HepG2 (cell line): ENCODE data around the gene MFNG. TPM values are rescaled to one million over a fixed set of nuclear protein-coding genes. Genes with fewer than 3 reads are reported as not detected.

Experiments used
- ATF3 ChIP-seq: sonication (generic); formaldehyde crosslinking; IDR thresholded peaks from 2 replicates; pipeline ENCODE4 v1.4.0; 2020; ENCODE audit warnings: missing genetic modification reagents
- ATF7 ChIP-seq, 2 experiments: fragments of 450-650 bp in 1 of 2; sonication (generic) in 1 of 2; formaldehyde crosslinking in 1 of 2; IDR thresholded peaks; 2 replicates each; pipeline versions ENCODE4 v1.4.0 to v1.6.1; 2016 to 2020; ENCODE audit warnings: antibody characterized with exemption in 1 of 2, mild to moderate bottlenecking in 1 of 2, missing genetic modification reagents in 1 of 2
- GZF1 ChIP-seq: sonication (generic); formaldehyde crosslinking; IDR thresholded peaks from 2 replicates; pipeline ENCODE4 v1.5.1; 2020; ENCODE audit warnings: mild to moderate bottlenecking, missing genetic modification reagents
- HMG20B ChIP-seq: conservative IDR thresholded peaks from 2 replicates; pipeline ENCODE4 v1.6.1; 2016; ENCODE audit warnings: missing genetic modification reagents, missing compliant biosample characterization
- HOXD1 ChIP-seq: sonication (generic); formaldehyde crosslinking; IDR thresholded peaks from 2 replicates; pipeline ENCODE4 v1.5.0; 2020; ENCODE audit warnings: missing genetic modification reagents
- JARID2 ChIP-seq: sonication (generic); formaldehyde crosslinking; IDR thresholded peaks from 2 replicates; pipeline ENCODE4 v1.8.1; 2023; ENCODE audit warnings: missing genetic modification reagents, inconsistent platforms; ENCODE audit not compliant: insufficient replicate concordance
- JUNB ChIP-seq: sonication (generic); formaldehyde crosslinking; IDR thresholded peaks from 2 replicates; pipeline ENCODE4 v1.8.0; 2022; ENCODE audit warnings: missing genetic modification reagents, mild to moderate bottlenecking, borderline replicate concordance
- KDM3A ChIP-seq: IDR thresholded peaks from 2 replicates; pipeline ENCODE4 v1.6.1; 2018; ENCODE audit warnings: low read depth, missing compliant biosample characterization
- MLLT10 ChIP-seq: sonication (generic); formaldehyde crosslinking; IDR thresholded peaks from 2 replicates; pipeline ENCODE4 v1.4.0; 2020; ENCODE audit warnings: missing genetic modification reagents
- MZF1 ChIP-seq: sonication (generic); formaldehyde crosslinking; IDR thresholded peaks from 2 replicates; pipeline ENCODE4 v1.8.1; 2023; ENCODE audit warnings: mild to moderate bottlenecking, missing genetic modification reagents, borderline replicate concordance
- NFAT5 ChIP-seq: sonication (generic); formaldehyde crosslinking; IDR thresholded peaks from 2 replicates; pipeline ENCODE4 v1.4.0; 2020; ENCODE audit warnings: missing genetic modification reagents
- NFATC3 ChIP-seq: sonication (generic); formaldehyde crosslinking; IDR thresholded peaks from 2 replicates; pipeline ENCODE4 v1.5.1; 2020; ENCODE audit warnings: mild to moderate bottlenecking, missing genetic modification reagents
- PRDM4 ChIP-seq: sonication (generic); formaldehyde crosslinking; IDR thresholded peaks from 2 replicates; pipeline ENCODE4 v1.9.0; 2021; ENCODE audit warnings: missing genetic modification reagents, borderline replicate concordance
- RAD51 ChIP-seq: fragments of 450-650 bp; IDR thresholded peaks from 2 replicates; pipeline ENCODE4 v1.6.1; 2016; ENCODE audit warnings: borderline replicate concordance
- RCOR2 ChIP-seq: IDR thresholded peaks from 2 replicates; pipeline ENCODE4 v1.6.1; 2016; ENCODE audit warnings: missing biosample characterization, missing genetic modification reagents
- STAT6 ChIP-seq: sonication (generic); formaldehyde crosslinking; IDR thresholded peaks from 2 replicates; pipeline ENCODE4 v1.4.0; 2020; ENCODE audit warnings: missing genetic modification reagents, mild to moderate bottlenecking, borderline replicate concordance
- TEAD2 ChIP-seq: sonication (generic); formaldehyde crosslinking; IDR thresholded peaks from 2 replicates; pipeline ENCODE4 v1.9.0; 2021; ENCODE audit warnings: missing genetic modification reagents
- ZBTB1 ChIP-seq: sonication (generic); formaldehyde crosslinking; IDR thresholded peaks from 2 replicates; pipeline ENCODE4 v1.4.0; 2020; ENCODE audit warnings: missing genetic modification reagents, borderline replicate concordance
- ZNF256 ChIP-seq: sonication (generic); formaldehyde crosslinking; conservative IDR thresholded peaks from 2 replicates; pipeline ENCODE4 v1.4.0; 2020; ENCODE audit warnings: missing genetic modification reagents
- polyA plus RNA-seq, 8 experiments: library from polyadenylated mRNA; depleted of rRNA in 3 of 8; stranded (reverse) in 7 of 8; unstranded in 1 of 8; fragments of >200 nt; fragmentation: Illumina TruSeq in 4 of 8; extraction: Trizol in 4 of 8; gene quantifications; 2 replicates each; pipeline versions ENCODE4 v1.2.1 to v1.2.3, GENCODE V29; 2011 to 2016; ENCODE audit warnings: low read depth in 4 of 8, missing spikeins in 1 of 8, mixed read lengths in 1 of 8; ENCODE audit not compliant: insufficient read depth in 1 of 8
- total RNA-seq, 5 experiments: library from RNA; depleted of rRNA; stranded (reverse); fragments of >200 nt; fragmentation: Illumina TruSeq; extraction: Trizol; gene quantifications; 2 replicates each; pipeline ENCODE4 v1.2.3, GENCODE V29; 2016; ENCODE audit warnings: low read depth in 1 of 5

MFNG gene
- total and polyA plus RNA-seq, 2 of the 13 experiments (the other 11 are each of a cell fraction or from before 2014, with no cell fraction given), result 1.0 to 11.7 TPM

GRCh38 chr22:37501610-37502341, 15.6 kb upstream of the MFNG start (continued):
- TF ChIP-seq NFAT5 (CRISPR knock-in tag), result no peak
- peak; percentile 88 for TF ChIP-seq STAT6 (CRISPR knock-in tag)
- TF ChIP-seq JARID2 (CRISPR knock-in tag), result peak; percentile 84
- TF ChIP-seq GZF1 (CRISPR knock-in tag), result no peak
- no peak for TF ChIP-seq MLLT10
- TF ChIP-seq KDM3A, result 0 out of 2 replicates have a peak, but pooled peaks have one; percentile 66
- TF ChIP-seq HMG20B (CRISPR knock-in tag), result peak; percentile 89
- peak; percentile 47; the same call in 1 of the 2 replicates for TF ChIP-seq ATF3 (CRISPR knock-in tag)
- TF ChIP-seq PRDM4, result no peak
- peak; percentile 89 for TF ChIP-seq JUNB
- 0 out of 2 replicates have a peak, but pooled peaks have one; percentile 77 for TF ChIP-seq NFATC3 (CRISPR knock-in tag)
- TF ChIP-seq ATF7 (IDR thresholded peaks at IDR 0.05), result peak; percentile 53
- TF ChIP-seq ATF7 (CRISPR knock-in tag; IDR thresholded peaks at IDR 0.05), result peak; percentile 88; the same call in 1 of the 2 replicates
- no peak for TF ChIP-seq RAD51
- peak; percentile 82 for TF ChIP-seq RCOR2
- TF ChIP-seq MZF1 (CRISPR knock-in tag), result no peak
- peak; percentile 91; the same call in 1 of the 2 replicates for TF ChIP-seq HOXD1
- TF ChIP-seq ZNF256 (CRISPR knock-in tag), result no peak
- no peak for TF ChIP-seq TEAD2 (CRISPR knock-in tag)
- TF ChIP-seq ZBTB1 (CRISPR knock-in tag), result no peak
